SHP77 (cell line): ENCODE measurements around the gene SEMA3F.

Experiments
- DNase-seq, 2 experiments: peaks; one replicate each; lab custom pipeline; 2025; lab: John Stamatoyannopoulos, UW

SEMA3F gene

GRCh38 chr3:50155891-50156290 lies 767 bp downstream of the SEMA3F start:
- no peak for DNase-seq

DNA sequence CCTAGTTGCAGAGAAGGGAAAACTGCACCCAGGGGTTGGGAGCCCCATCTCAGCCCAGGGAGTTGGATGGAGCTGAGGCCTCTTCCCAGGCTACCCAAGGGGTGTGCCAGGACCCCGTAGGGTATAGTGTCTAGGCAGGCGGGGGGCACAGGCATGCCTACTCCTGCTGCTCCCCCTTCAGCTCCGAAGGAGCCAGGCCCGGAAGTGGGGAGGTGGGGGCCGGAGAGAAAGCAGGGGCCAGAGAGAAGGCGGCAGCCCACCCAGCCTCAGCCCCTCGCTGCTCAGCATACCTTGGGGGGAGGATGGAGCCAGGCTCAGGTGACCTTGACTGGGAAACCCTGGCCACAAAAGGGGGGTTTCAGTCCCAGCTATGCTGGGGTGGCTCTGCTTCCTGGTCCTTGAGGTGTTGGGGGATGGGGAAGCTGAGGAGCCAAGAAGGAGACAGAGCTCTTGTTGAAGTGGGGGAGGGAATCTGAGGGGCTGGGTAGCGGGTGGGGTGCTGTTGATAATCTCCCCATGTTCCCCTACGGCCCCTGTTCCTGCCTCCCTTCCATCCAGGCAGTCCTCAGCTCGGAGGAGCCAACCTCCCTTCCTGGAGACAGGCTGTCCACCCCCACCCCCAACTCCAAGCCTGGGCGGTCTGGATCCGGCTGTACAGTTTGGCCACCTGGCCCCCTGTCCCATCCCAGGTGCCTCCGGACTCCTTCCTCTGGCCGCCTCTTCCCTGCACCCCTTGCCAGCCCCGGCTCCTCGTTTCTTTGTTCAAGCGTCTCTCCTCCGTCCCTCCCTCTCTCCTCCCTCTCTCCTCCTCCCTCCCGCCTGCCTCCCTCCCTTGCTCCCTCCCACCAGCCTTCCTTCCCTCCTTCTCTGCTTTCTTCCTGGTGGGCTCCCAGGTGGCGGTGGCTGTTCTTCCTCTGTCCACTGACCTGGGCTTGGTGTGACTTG lies 1.7 kb downstream of the SEMA3F start:
- DNase-seq = no peak

DNA sequence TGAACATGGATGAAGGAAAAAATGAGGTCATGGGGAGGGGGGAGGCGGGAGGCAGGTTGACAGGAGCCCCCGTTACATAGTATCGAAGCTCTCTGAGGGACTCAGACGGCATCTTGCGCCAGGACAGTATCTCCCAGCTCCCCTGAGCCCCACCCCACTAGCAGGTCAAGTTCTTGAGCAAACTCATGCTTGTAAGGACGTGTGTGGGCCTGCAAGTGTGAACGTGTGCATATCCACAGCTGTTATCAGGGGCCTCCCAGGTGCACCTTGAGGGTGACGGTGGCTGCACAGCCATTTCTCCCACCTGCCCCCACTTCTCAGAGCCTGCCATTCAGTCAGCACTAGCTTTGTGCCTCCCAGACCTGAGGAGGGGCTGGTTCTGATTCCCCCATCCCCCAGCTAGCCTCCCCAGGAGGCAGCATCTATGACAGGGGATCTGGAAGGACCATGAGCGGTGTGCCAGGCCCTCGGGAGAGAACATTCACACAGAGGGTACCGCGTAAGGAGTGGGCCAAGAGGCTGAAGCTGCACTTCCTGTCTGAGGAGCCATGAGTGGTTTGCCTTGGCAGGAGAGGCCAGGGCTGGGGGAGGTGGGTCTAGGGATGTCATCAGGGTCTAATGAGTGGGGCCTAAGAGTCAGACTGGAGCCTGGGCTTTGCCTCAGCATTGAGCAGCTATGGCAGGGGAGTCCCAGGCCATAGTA lies 2.9 kb downstream of the SEMA3F start:
- DNase-seq = no peak

GRCh38 chr3:50158530-50159146 lies 3.5 kb downstream of the SEMA3F start:
- no peak for DNase-seq

DNA sequence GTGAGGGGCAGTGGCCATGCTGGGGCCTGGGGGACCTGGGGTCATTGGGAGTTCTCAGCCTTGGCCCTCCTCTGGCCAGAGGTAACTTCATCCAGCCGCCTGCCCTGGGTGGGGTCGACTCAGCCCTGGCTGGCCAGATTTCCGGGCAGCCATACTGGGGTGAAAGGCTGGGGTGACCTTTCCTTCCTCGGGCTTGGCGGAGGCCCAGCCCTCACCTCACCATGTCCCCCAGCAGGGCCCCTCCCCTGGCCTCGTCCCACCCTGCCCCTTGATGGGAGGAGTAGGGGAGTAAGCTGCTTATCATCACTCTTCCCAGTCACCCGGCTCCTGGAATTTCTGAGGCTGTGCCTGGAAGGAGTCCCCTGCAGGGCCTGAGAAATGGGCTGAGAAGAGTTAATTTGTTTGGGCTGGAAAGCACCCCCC lies 5.4 kb downstream of the SEMA3F start:
- no peak for DNase-seq

- DNase-seq = no peak
Observed at GRCh38 chr3:50161320-50161719, 6.2 kb downstream of the SEMA3F start.

GRCh38 chr3:50162034-50162883 lies 7.1 kb downstream of the SEMA3F start:
- no peak for DNase-seq

DNA sequence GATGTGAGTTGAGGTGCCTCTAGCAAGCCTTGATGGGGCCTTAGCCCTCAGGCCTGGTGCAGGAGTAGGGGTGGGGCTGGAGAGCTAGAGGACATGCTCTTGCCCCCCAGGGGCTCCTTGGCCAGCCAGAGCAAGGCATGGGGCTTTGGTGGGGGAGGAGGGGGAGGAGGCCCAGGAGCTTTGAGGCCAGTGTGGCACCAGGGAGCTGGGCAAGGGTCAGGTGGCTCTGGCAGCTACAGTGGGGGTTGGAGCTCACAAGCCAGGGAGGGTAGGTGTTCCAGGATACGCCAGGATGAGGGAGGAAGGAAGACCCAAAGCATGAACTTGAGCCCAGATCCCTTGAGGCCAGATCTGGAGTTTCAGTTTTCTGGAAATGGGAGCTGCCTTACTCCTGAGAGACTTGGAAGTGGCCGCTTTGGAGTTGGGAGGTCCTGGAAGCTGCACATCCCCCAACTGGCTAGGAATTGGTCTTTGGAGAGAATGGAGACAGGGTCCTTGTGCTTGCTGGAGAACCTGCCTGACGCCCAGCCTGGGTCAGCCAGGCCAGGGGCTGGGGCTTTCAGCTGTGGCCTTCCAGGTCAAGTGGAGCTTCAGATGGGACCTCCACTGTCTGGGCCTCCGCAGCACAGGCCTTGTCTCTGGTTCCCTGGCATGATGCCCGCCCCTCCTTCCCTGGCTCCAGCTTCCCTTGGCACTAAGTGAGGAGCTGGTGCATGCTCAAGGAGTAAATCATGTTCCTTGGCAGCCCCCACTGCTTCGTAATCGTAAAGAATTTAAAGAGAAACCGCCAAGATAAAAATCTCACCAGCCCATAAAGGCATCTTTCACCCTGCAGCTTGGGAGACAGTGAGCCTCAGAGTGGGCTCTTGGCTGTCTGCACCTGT lies 8.7 kb downstream of the SEMA3F start:
- no peak for DNase-seq

DNA sequence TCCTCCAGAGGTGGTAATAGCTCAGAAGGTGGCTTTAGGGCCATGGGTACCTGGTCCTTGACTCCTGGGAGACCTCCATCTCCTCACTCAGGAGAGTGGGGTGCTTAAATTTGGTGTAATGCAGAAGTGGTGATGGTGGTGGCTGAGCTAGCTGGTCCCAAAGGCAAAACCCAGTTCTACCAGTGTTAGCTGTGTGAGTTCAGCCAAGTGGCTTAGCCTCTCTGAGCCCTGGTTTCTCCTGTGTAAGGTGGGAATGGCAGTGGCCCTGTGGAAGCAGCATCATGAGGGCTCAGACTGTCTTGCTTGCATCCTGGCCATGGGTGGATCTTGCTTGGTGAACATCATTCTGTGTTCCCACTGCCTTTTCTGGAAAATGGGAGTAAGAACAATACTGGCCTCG lies 9.4 kb downstream of the SEMA3F start:
- DNase-seq = no peak

- no peak for DNase-seq
Observed at GRCh38 chr3:50164984-50165909, 10.1 kb downstream of the SEMA3F start.

- no peak for DNase-seq
Observed at GRCh38 chr3:50165910-50166538, 10.9 kb downstream of the SEMA3F start.

DNA sequence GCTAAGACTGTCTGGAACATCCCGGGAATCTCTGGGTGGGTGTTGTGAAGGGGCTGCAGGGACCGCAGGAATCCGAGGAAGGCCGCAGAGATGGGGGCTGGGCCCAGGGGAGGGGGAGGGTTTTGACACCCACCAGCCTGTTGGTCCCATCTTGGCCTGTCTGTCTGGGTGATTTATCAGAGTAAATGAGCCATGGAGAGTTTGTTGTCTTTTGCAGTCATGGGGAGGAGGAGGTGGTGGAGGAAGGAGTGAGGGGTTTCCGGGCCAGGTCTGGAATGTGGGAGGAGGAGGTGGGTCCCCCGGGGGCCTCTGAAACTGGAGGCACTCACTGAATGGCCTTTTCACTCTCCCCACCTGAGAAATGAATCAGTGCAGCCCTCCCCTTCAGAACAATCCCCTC lies 11.5 kb downstream of the SEMA3F start:
- DNase-seq = no peak

- no peak for DNase-seq
Observed at GRCh38 chr3:50167069-50167840, 12.1 kb downstream of the SEMA3F start.

DNA sequence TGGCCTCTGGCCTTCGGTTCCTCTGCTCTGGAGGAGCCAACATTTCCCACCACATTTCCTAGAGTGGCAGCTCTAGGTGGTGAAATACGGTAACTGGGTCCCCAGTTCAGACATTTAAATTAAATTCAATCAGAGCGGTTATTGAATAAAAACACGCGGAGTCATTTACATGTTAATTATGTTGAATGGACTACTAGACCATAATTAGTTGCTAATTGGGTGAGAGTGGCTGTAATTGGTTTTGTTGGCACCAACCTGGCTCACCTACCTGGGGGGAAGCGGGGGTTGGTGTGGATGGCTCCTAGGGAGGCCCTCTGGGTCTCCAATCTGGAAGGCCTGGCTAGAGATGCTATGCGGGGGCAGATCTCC lies 12.7 kb downstream of the SEMA3F start:
- no peak for DNase-seq

DNA sequence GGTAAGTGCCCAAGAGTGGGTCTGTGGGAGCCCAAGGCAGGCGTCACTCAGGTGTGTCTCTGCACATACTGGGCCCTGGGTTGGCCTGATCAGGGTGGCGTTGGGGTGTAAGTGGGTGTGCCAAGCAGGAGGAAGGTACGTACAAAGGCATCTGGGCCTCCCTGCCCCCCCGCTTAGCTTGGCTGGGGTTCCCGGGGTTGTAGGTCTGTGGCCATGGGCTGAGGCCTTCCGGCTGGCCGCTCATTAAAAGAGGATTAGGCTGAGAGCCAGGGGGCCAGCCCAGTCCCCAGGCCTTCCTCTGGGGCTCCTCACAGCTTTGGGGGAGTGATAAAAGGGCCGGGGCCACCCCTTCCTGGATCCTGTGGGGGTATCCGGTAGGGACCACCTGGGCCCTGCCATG lies 13.3 kb downstream of the SEMA3F start:
- DNase-seq = no peak

DNA sequence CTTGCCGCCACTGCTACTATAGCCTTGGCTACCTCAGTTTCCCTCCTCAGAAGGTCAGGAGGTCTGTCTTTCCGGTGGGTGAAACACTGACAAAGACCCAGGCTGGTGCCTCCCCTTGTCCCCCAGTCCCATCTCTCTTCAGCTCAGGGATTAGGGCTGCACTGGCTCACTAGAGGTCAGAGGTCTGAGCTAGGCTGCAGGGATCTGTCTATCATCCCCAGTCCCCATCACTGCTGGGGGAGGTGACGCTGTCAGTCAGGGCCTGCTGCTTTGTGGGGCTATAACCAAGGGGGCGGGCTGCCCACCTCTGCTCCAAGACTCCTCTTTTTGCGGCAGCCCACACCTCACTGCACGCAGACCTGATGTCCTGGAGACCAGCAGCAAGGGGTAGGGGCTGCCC lies 13.7 kb downstream of the SEMA3F start:
- DNase-seq = no peak

DNA sequence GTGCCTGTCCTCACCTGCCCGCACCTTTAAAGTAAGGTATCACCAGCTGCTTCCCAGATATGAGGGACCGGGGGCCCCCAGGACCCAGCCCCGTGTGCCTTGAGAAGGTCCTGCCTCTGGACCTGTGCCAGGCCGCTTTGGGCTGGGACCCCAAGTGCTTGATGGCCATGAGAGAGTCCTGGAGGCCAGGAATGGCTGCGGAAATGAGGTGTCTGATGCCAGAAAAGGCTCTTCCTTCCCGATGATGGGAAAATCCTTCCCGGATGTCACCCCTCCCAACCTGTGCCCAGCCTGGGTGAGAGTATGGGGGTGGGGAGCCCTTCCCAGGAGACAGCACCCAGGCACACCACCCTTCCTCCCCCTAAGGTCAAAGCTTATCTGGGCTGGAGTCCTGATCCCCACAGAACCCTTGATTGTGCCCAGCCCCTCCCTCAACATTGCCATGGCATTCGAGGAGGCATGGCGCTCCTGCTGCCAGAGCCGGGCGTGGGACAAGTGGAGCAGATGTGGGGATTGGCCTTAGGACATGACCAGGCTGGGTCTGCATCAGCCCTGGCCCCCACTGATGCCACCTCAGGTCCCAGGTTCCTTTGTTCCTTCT lies 14.2 kb downstream of the SEMA3F start:
- no peak for DNase-seq

GRCh38 chr3:50169858-50170257 lies 14.7 kb downstream of the SEMA3F start:
- no peak for DNase-seq
